ENCODE data around the gene EXOC6B. TPM values are rescaled to one million over a fixed set of nuclear protein-coding genes. Genes with fewer than 3 reads are reported as not detected.

The EXOC6B gene
- total and polyA plus RNA-seq, 2 of the 8 experiments (the other 6 are each of a cell fraction or from before 2014, with no cell fraction given) = 13.5 to 33.0 TPM

- no peak overlapping the region for H3K27ac ChIP-seq (ENCODE audit: low read depth, low read length)
- no peak overlapping the region for H2BK120ac ChIP-seq (replicated peaks; ENCODE audit: low read depth, low read length)
- H3K36me3 ChIP-seq (ENCODE audit: control insufficient read depth in 2 of 4, insufficient read depth in 4 of 4, low read length in 3 of 4) = no peaks in the 10 kb centered on the region; a peak in 1 of 8 replicates
- peaks cover 0 to 3% of the 10 kb centered on the region in 2 experiments; a peak in 2 of 4 replicates for H3K9me3 ChIP-seq (ENCODE audit: insufficient read depth in 2 of 2, low read depth in 1 of 2, low read length in 1 of 2)
- H3K23me2 ChIP-seq (ENCODE audit: low read depth, low read length) = no peaks in the 10 kb centered on the region
- H2BK15ac ChIP-seq (ENCODE audit: low read length) = no peak overlapping the region
- H4K5ac ChIP-seq (ENCODE audit: insufficient read length, low read depth, low read length) = no peak overlapping the region
- no peaks in the 10 kb centered on the region for H3K79me2 ChIP-seq (ENCODE audit: control insufficient read depth in 1 of 2, insufficient read depth in 2 of 2, low read length in 2 of 2)
- H4K20me1 ChIP-seq (replicated peaks in 1 of 2; ENCODE audit: control insufficient read depth in 1 of 2, insufficient read depth in 2 of 2, low read length in 2 of 2) = no peaks in the 10 kb centered on the region
- no peak overlapping the region for H3K23ac ChIP-seq (ENCODE audit: insufficient read length)
- no peak overlapping the region for H3K9ac ChIP-seq (replicated peaks in 1 of 4; ENCODE audit: extremely low read depth in 1 of 4, low read depth in 3 of 4, low read length in 3 of 4)
- no peak overlapping the region for H2BK20ac ChIP-seq (ENCODE audit: low read length)
- no peak overlapping the region for H3K4ac ChIP-seq (replicated peaks; ENCODE audit: insufficient read length, low read depth, low read length)
- H3K56ac ChIP-seq (replicated peaks; ENCODE audit: insufficient read length, low read depth, low read length) = no peak overlapping the region
- no peak overlapping the region for H3K4me3 ChIP-seq (ENCODE audit: extremely low read depth in 1 of 4, insufficient read depth in 2 of 4, low read depth in 3 of 4, low read length in 4 of 4)
- H2AK5ac ChIP-seq (ENCODE audit: low read depth, low read length) = no peak overlapping the region
- no peak for DNase-seq (ENCODE audit: low read depth in 1 of 2, low spot score in 2 of 2)
- H3K4me1 ChIP-seq (replicated peaks in 1 of 4; ENCODE audit: control insufficient read depth in 3 of 4, insufficient read depth in 4 of 4, low read length in 3 of 4) = no peaks in the 10 kb centered on the region
- H4K8ac ChIP-seq (ENCODE audit: extremely low read depth, insufficient read depth, low read length) = no peak overlapping the region
- H2BK5ac ChIP-seq (ENCODE audit: low read depth, low read length) = no peak overlapping the region
- FAIRE-seq = no peak
- H2BK12ac ChIP-seq (ENCODE audit: low read depth, low read length) = no peak overlapping the region
- TF ChIP-seq TBP (IDR thresholded peaks at IDR 0.05; ENCODE audit: low read depth, low read length) = no peak
- TF ChIP-seq CTCF (IDR thresholded peaks at IDR 0.05; ENCODE audit: control extremely low read depth in 1 of 3, insufficient read depth in 1 of 3, low read depth in 1 of 3, low read length in 3 of 3) = no peak
- TF ChIP-seq GABPA (IDR thresholded peaks at IDR 0.05; ENCODE audit: borderline replicate concordance, insufficient read depth, low read length) = no peak
- TF ChIP-seq ATF3 (IDR thresholded peaks at IDR 0.05; ENCODE audit: insufficient read depth, low read depth, low read length) = no peak
- no peak for TF ChIP-seq RBBP5 (IDR thresholded peaks at IDR 0.05; ENCODE audit: borderline replicate concordance, low read depth, low read length)
- TF ChIP-seq RFX5 (IDR thresholded peaks at IDR 0.05; ENCODE audit: borderline replicate concordance, low read depth, low read length) = no peak
- no peak for TF ChIP-seq RXRA (IDR thresholded peaks at IDR 0.05; ENCODE audit: insufficient read depth, low read depth, low read length)
- no peak overlapping the region for H3K18ac ChIP-seq (ENCODE audit: extremely low read depth, low read length)
- 81% methylated on average over 4 of the region's 4 CpGs; no CpG with 5 or more reads in 1 of the 2 experiments for WGBS, 2 experiments (ENCODE audit: extremely low coverage in 1 of 2, insufficient coverage in 1 of 2, insufficient read length in 1 of 2, insufficient replicate concordance in 2 of 2, low coverage in 1 of 2, low lambda C conversion rate in 2 of 2, missing lambda C conversion rate in 1 of 2)
- no peaks in the 10 kb centered on the region for H3K27me3 ChIP-seq (replicated peaks in 1 of 4; ENCODE audit: control insufficient read depth in 3 of 4, extremely low read depth in 1 of 4, insufficient read depth in 3 of 4, low read length in 3 of 4)
- CTCF ChIA-PET (ENCODE audit: partially characterized antibody) = no interaction called here
- H2AFZ ChIP-seq (ENCODE audit: low read length) = no peak overlapping the region
- POLR2A ChIA-PET (ENCODE audit: partially characterized antibody) = no interaction called here
- H4K91ac ChIP-seq (replicated peaks; ENCODE audit: insufficient read length, low read length) = no peak overlapping the region
- no peak overlapping the region for H3K14ac ChIP-seq (ENCODE audit: insufficient read length)
- H3K4me2 ChIP-seq (ENCODE audit: insufficient read depth in 1 of 2, low read depth in 2 of 2, low read length in 2 of 2) = no peak overlapping the region
- H3K79me1 ChIP-seq (ENCODE audit: low read depth, low read length) = no peaks in the 10 kb centered on the region
Measured at GRCh38 chr2:72612614-72613160, 213.1 kb downstream of the EXOC6B start.
